Activated CD4-positive, alpha-beta T cell treated with anti-CD3 and anti-CD28 coated beads for 36 hours (primary cell): Measurements from ENCODE around the gene DGKD. TPM values are rescaled to one million over a fixed set of nuclear protein-coding genes. Genes with fewer than 3 reads are reported as not detected.

Experiments used
- ATAC-seq: fragments of 200-7000 bp; cut with Tn5 transposase; one replicate; pipeline ENCODE4 v1.10.0; 2021; ENCODE audit warnings: mild to moderate bottlenecking, moderate library complexity
- CTCF ChIA-PET: fragments of 350-600 bp; sonication (Branson Sonifier 250); formaldehyde crosslinking; loops from one replicate; lab custom pipeline; 2021; ENCODE audit warnings: antibody characterized with exemption; lab: Charles Lee
- POLR2A ChIA-PET: fragments of 350-600 bp; sonication (Branson Sonifier 250); formaldehyde crosslinking; loops from one replicate; lab custom pipeline; 2021; ENCODE audit warnings: antibody characterized with exemption, inconsistent platforms; lab: Charles Lee
- DNase-seq: peaks from one replicate; pipeline ENCODE4 v3.0.0-alpha.2; 2020
- H3K27ac Mint-ChIP-seq: one replicate; pipeline ENCODE4 v1.8.0; 2021; ENCODE audit warnings: mixed read lengths
- H3K27me3 Mint-ChIP-seq: one replicate; pipeline ENCODE4 v1.8.0; 2021; ENCODE audit warnings: mixed read lengths
- H3K36me3 Mint-ChIP-seq: one replicate; pipeline ENCODE4 v1.8.0; 2021; ENCODE audit warnings: low read depth, mixed read lengths
- H3K4me1 Mint-ChIP-seq: one replicate; pipeline ENCODE4 v1.8.0; 2021; ENCODE audit warnings: mixed read lengths
- H3K4me3 Mint-ChIP-seq: one replicate; pipeline ENCODE4 v1.8.0; 2021; ENCODE audit warnings: mild to moderate bottlenecking, moderate library complexity, mixed read lengths
- H3K9me3 Mint-ChIP-seq: one replicate; pipeline ENCODE4 v1.8.0; 2021; ENCODE audit warnings: low read depth, mixed read lengths
- intact Hi-C, 2 experiments: fragments of 100-400 bp; cut with DNase I in 1 of 2; cut with micrococcal nuclease in 1 of 2; formaldehyde crosslinking; loops; one replicate each; pipeline versions ENCODE4 v1.14.2 to v1.15.1; 2022 to 2024; cut with DNase I, micrococcal nuclease
- total RNA-seq, 2 experiments: library from RNA; stranded (reverse); gene quantifications; one replicate each; pipeline ENCODE4 v1.2.3, GENCODE V29; 2021

The DGKD gene
- total RNA-seq, 2 experiments from 2014 or later = 57.0 to 62.6 TPM

DNA sequence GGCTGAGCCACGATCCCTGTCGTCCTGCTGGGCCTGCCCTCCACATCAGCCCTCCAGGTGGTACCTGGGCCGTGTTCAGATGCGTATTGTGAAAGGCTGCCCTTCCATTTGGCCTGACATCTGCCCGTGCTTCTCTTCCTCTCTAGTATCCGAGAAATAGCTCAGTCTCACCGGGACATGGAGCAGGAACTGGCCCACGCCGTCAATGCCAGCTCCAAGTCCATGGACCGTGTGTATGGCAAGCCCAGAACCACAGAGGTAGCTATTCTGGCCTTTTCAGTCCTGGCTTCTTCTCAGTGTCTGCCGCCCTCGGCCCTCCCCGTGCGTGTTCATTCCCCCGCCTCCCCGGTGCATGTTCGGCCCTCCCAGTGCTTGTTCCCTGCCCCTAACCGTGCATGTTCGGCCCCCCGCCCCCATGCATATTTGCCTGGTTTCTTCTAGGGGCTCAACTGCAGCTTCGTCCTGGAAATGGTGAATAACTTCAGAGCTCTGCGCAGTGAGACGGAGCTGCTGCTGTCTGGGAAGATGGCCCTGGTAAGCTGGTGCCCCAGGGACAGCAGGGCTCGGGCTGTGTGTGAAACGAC lies 108.0 kb downstream of the DGKD start:
- ATAC-seq = no peak
- POLR2A ChIA-PET = no interaction called here
- H3K4me1 Mint-ChIP-seq = no peaks in the 10 kb centered on the region
- intact Hi-C loops = no loop called here
- peaks cover 30% of the 10 kb centered on the region for H3K36me3 Mint-ChIP-seq
- no peaks in the 10 kb centered on the region for H3K27me3 Mint-ChIP-seq
- no peaks in the 10 kb centered on the region for H3K9me3 Mint-ChIP-seq
- no peak overlapping the region for H3K4me3 Mint-ChIP-seq
- CTCF ChIA-PET = no interaction called here
- no peak overlapping the region for H3K27ac Mint-ChIP-seq
- DNase-seq = no peak

DNA sequence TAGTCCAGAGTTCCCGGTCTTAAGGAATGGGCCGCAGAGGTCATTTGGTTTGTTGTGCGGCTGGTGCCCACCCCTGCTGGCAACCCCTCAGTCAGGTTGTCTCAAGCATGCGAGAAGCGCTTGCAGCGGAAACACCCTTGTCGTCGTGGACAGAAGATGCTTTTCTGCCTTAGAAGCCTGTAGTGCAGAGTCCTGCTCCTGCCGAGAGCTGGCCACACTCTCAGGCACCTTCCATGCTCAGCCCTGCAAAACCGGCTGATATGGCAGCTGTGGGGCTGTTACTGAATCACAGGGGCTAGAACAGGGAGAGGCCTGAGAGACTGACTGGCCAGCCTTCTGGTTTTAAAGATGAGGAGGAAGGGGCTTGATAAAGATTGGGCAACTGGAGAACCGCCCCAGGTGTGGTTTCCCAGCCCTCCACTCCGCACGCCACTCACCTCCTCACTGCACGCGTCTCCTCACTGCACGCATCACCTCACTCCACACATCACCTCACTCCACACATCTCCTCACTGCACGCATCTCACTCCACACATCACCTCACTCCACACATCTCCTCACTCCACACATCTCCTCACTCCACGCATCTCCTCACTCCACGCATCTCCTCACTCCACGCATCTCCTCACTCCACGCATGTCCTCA lies 108.7 kb downstream of the DGKD start:
- no peak for DNase-seq
- CTCF ChIA-PET = no interaction called here
- intact Hi-C loops = no loop called here

DNA sequence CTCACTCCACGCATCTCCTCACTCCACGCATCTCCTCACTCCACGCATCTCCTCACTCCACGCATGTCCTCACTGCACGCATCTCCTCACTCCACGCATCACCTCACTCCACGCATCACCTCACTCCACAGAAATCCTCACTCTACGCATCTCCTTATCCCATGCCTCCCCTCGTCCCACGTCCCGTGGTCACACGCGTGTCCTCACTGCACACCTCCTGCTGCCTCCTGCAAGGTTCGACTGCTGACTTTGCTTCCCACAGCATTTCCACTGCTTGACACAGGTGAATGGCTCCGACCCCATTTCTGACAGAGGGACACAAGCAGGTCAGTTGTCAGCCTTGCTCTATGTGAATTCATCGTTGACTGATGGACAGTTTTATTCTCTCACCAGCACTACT lies 109.3 kb downstream of the DGKD start:
- intact Hi-C loops = no loop called here
- H3K9me3 Mint-ChIP-seq = no peaks in the 10 kb centered on the region
- H3K4me3 Mint-ChIP-seq = no peak overlapping the region
- H3K36me3 Mint-ChIP-seq = peaks cover 32% of the 10 kb centered on the region
- POLR2A ChIA-PET = no interaction called here
- DNase-seq (no peak), ATAC-seq (no peak)
- H3K27ac Mint-ChIP-seq = no peak overlapping the region
- H3K27me3 Mint-ChIP-seq = no peaks in the 10 kb centered on the region
- no peaks in the 10 kb centered on the region for H3K4me1 Mint-ChIP-seq
- CTCF ChIA-PET = no interaction called here

More for the DNA sequence above, 108.7 kb downstream of the DGKD start:
- Mint-ChIP-seq H3K9me3 (no peaks in the 10 kb centered on the region), H3K36me3 (peaks cover 30% of the 10 kb centered on the region), H3K27me3 (no peaks in the 10 kb centered on the region), H3K4me3 (no peak overlapping the region), H3K27ac (no peak overlapping the region), H3K4me1 (no peaks in the 10 kb centered on the region)
- no peak for ATAC-seq
- POLR2A ChIA-PET = no interaction called here

DNA sequence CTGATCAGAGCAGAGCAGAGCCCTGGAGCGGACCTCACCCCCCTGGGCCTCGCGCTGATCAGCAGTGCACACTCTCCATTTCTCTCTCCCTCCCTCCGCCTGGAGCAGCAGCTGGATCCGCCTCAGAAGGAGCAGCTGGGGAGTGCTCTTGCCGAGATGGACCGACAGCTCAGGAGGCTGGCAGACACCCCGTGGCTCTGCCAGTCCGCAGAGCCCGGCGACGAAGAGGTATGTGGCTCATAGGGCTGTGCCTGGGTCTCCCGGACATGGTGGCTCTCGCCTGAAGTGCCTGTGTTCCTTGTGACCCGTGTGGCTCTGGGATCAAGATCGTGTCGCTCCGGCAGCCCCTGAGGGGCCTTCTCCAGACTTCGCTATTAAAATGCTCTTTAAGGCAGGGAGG lies 109.8 kb downstream of the DGKD start:
- H3K27me3 Mint-ChIP-seq = no peaks in the 10 kb centered on the region
- H3K27ac Mint-ChIP-seq = no peak overlapping the region
- no peak overlapping the region for H3K4me3 Mint-ChIP-seq
- H3K9me3 Mint-ChIP-seq = no peaks in the 10 kb centered on the region
- DNase-seq (no peak), ATAC-seq (no peak)
- ChIA-PET POLR2A (no interaction called here), CTCF (no interaction called here)
- intact Hi-C loops = no loop called here
- peaks cover 37% of the 10 kb centered on the region for H3K36me3 Mint-ChIP-seq
- no peaks in the 10 kb centered on the region for H3K4me1 Mint-ChIP-seq

DNA sequence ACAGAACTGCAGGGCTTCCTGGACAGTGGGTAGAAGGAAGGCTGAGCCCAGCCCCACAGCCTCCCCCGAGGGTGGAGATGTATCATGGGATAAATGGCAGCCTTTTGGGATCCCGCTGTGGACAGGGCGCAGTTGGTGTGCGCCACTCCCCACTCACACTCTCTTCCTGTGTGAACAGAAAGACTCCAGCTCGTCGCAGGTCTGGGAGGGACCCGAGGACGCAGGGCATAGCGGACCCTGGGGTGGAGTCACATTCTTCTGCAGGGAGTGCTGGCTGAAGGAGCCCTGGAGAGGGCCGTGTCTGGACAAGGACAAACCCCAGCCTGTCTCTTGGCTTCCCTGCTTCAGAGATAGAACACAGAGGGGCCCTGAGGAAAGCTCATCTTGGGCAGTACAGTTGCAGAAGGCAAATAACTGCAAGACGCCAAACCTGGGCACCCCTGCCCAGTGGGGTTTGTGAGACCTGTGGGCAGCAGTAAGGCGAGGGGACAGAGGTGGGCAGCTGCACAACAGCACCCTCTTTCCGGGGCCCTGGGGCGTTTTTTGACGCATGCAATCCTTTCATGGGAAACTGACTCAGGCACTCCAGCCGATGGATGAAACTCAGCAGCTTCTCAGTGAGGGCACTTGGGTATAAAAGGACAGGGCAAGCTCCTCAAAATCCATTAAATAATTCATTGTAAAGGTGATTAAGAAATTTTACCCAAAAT lies 110.4 kb downstream of the DGKD start:
- Mint-ChIP-seq H3K36me3 (peaks cover 39% of the 10 kb centered on the region), H3K27me3 (no peaks in the 10 kb centered on the region), H3K4me3 (no peak overlapping the region), H3K9me3 (no peaks in the 10 kb centered on the region), H3K4me1 (no peaks in the 10 kb centered on the region), H3K27ac (no peak overlapping the region)
- POLR2A ChIA-PET = no interaction called here
- DNase-seq (no peak), ATAC-seq (no peak)
- CTCF ChIA-PET = no interaction called here
- intact Hi-C loops = no loop called here

DNA sequence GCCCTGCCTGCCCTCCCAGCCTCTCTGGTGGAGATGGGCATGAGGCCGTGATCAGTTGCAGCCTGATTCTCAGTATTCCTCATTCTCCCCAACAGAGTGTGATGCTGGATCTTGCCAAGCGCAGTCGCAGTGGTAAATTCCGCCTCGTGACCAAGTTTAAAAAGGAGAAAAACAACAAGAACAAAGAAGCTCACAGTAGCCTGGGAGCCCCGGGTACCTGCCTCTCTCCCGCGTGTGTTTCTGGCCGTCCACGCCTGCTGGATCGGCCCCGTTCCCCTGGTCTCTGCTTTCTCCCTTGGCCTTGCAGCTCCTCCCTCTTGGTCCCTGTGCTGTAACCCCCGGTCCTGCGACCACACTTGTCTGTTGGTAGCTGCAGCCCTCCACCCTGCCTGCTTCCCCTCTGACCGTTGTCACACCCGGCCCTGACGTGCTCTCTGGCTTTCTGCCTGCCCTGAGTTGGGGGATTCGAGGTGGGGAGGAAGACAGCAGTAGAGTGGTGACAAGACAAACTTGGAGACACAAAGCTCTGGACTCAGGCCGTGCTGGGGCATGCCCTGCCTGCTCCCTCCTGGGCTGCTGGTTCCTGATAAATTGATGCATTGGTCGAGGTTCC lies 112.8 kb downstream of the DGKD start:
- DNase-seq (no peak), ATAC-seq (no peak)
- Mint-ChIP-seq H3K36me3 (peaks cover 48% of the 10 kb centered on the region), H3K27me3 (no peaks in the 10 kb centered on the region), H3K27ac (no peak overlapping the region), H3K9me3 (no peaks in the 10 kb centered on the region), H3K4me3 (no peak overlapping the region), H3K4me1 (no peaks in the 10 kb centered on the region)
- intact Hi-C loops = no loop called here
- POLR2A ChIA-PET = no interaction called here
- CTCF ChIA-PET = no interaction called here

DNA sequence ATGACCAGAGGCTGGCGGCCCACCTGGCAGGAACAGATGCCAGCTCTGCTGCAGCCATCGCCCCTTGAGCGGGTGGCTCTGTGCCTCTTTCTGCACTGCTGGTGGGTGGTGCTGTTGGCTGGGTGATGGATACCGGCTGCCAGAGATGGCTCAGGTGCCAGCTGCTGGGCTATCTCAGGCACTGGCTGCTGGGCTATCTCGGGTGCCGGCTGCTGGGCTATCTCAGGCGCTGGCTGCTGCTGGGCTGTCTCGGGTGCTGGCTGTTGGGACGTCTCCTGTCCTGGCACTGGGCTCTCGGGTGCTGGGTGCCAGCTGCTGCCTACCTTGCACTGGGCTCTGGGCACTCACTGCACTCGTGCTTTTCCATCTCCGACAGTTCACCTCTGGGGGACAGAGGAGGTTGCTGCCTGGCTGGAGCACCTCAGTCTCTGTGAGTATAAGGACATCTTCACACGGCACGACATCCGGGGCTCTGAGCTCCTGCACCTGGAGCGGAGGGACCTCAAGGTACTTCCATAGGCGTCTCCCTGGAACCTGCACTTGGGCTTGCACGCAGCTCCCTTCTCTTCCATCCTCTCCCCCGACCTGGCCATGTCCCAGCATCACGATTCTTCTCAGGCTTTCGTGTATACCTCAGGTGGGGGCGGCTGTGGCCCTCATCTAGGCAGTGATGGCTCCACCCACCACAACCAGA lies 113.9 kb downstream of the DGKD start:
- Mint-ChIP-seq H3K9me3 (no peaks in the 10 kb centered on the region), H3K27ac (no peak overlapping the region), H3K27me3 (no peaks in the 10 kb centered on the region), H3K36me3 (peaks cover 52% of the 10 kb centered on the region), H3K4me3 (no peak overlapping the region), H3K4me1 (no peaks in the 10 kb centered on the region)
- ATAC-seq (no peak), DNase-seq (no peak)
- intact Hi-C loops = no loop called here
- ChIA-PET CTCF (interaction anchor here (0.6 kb wide), 1 partner anchor 72 kb away, joined by 4 read pairs; no protein-coding TSS in a partner anchor), POLR2A (no interaction called here)

DNA sequence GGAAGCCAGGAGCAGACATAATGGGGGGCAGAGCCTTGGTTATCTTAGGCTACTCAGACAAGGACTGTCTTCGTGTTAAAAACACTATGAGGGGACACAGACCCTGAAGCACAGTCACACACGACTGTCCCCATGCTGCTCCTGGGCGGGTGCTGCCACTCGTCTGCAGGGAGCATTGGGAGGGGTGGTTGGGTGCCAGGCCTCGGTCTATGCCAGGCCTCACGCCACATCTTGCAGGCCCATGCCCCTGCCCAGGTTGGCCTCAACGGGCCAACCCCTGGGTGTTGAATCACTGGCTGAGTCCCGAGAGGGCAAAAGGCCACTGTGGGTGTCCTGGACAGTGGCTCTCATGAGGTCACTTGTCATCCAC lies 114.4 kb downstream of the DGKD start:
- H3K9me3 Mint-ChIP-seq = no peaks in the 10 kb centered on the region
- H3K27ac Mint-ChIP-seq = no peak overlapping the region
- no peak overlapping the region for H3K4me3 Mint-ChIP-seq
- intact Hi-C loops = no loop called here
- no peaks in the 10 kb centered on the region for H3K27me3 Mint-ChIP-seq
- DNase-seq (no peak), ATAC-seq (no peak)
- ChIA-PET CTCF (no interaction called here), POLR2A (no interaction called here)
- H3K4me1 Mint-ChIP-seq = no peaks in the 10 kb centered on the region
- H3K36me3 Mint-ChIP-seq = peaks cover 49% of the 10 kb centered on the region

DNA sequence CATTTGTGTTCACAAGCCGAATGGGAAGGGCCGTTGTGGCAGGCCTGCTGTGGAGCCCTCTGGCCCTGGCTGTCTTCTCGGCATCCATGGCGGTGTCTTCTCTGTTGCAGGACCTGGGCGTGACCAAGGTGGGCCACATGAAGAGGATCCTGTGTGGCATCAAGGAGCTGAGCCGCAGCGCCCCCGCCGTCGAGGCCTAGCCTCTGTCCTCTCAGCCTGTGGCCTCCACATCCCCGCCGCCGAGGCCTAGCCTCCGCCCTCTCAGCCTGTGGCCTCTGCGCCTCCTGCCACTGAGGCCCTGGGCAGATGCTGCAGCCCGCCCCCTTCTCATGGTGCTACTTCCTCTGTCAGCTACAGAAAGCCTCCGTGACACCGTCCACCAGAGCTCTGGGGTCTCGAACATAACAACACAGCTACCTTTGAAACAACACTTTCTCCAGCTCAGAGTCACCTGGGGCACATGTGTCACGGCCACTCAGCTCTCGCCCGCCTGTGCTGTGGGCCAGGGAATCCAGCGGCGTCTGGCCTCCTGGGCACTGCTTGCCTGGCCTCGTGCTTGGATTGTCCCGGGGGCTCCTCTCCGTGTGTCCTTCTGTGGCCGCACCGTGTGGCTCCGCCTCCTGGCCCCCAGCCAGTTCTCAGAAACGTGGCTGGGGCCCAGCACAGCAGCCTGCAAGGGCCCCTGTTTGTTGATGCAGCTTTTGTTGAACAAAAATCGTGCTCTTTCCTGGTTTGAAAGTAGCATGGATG lies 115.1 kb downstream of the DGKD start:
- Mint-ChIP-seq H3K27me3 (no peaks in the 10 kb centered on the region), H3K9me3 (no peaks in the 10 kb centered on the region), H3K4me1 (no peaks in the 10 kb centered on the region), H3K36me3 (peaks cover 43% of the 10 kb centered on the region), H3K4me3 (no peak overlapping the region), H3K27ac (no peak overlapping the region)
- DNase-seq (no peak), ATAC-seq (no peak)
- CTCF ChIA-PET = no interaction called here
- POLR2A ChIA-PET = no interaction called here
- intact Hi-C loops = no loop called here

DNA sequence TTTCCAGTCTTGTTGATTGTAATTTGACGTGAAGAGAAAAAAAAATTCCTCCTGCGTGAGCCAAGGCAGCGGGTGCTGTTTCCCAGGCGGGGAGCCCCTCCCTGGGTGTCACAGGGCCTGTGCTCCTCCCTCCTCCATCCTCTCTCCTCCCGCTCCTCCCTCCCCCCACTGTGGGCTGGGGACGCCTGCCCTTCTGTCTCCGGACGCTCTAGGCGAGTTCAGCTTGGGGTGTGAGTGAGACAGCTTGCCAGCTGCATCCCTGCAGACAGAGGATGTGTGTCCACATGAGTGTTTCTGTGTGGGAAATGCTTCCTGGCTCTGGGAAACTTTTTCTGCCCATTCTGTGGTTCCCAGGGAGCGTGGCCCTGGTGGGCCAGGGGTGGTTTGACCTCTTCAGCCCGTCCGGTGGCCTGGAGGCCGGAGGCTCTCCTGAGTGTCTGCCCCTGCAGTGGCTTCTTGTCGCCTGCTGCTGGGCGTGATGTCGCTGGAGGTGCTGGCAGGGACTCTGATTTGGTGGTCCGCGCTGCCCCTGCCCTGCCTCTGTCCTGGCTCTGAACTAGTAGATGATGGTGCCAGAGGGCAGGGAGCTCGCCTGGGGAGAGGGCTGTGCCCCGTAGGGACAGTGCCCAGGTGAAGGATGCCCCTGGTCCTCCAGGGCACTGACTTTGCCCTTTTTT lies 115.9 kb downstream of the DGKD start:
- Mint-ChIP-seq H3K36me3 (peaks cover 43% of the 10 kb centered on the region), H3K9me3 (no peaks in the 10 kb centered on the region), H3K4me3 (no peak overlapping the region), H3K27ac (no peak overlapping the region), H3K27me3 (no peaks in the 10 kb centered on the region), H3K4me1 (no peaks in the 10 kb centered on the region)
- ChIA-PET CTCF (no interaction called here), POLR2A (no interaction called here)
- DNase-seq (no peak), ATAC-seq (no peak)
- intact Hi-C loops = no loop called here

DNA sequence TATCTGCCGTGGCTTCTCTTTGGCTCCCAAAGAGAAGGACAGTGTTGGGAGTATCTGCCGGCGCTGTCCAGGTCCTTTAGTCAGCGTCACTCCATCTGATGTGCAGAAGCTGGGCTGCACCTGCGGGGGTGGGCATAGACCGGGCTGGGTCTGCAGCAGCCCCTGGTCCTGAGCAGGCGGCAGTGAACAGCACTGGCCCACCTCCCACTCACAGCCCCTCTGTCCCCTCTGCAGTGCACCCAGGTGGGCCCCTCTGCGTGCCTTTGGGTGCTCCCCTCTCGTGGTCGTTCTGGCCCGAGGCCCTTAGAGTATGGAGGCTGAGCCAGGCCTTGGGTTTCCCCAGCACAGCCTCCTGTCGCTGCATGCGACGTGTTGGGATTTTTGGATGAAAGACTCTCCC lies 116.5 kb downstream of the DGKD start:
- Mint-ChIP-seq H3K27me3 (no peaks in the 10 kb centered on the region), H3K9me3 (no peaks in the 10 kb centered on the region), H3K4me1 (no peaks in the 10 kb centered on the region), H3K4me3 (no peak overlapping the region), H3K36me3 (peaks cover 43% of the 10 kb centered on the region), H3K27ac (no peak overlapping the region)
- DNase-seq = no peak
- no peak for ATAC-seq
- intact Hi-C loops = no loop called here
- ChIA-PET CTCF (no interaction called here), POLR2A (no interaction called here)
